ENCODE data around the gene ZIC4.

- no peak for TF ChIP-seq CTCF (IDR thresholded peaks at IDR 0.05 in 2 of 3, conservative IDR thresholded peaks at IDR 0.05 in 1 of 3; ENCODE audit: control insufficient read depth in 2 of 3, extremely low read depth in 1 of 3, insufficient read depth in 1 of 3, low read depth in 3 of 3, low read length in 3 of 3)
- no peak for TF ChIP-seq RBBP5 (conservative IDR thresholded peaks at IDR 0.05)
- no peak for TF ChIP-seq SMC3 (IDR thresholded peaks at IDR 0.05; ENCODE audit: borderline replicate concordance, low read length)
- no peak for TF ChIP-seq GABPA (IDR thresholded peaks at IDR 0.05; ENCODE audit: low read depth)
- TF ChIP-seq KDM1A (IDR thresholded peaks at IDR 0.05; ENCODE audit: borderline replicate concordance): no peak
- no peak for TF ChIP-seq CHD4 (IDR thresholded peaks at IDR 0.05)
- TF ChIP-seq, protein P1, sequence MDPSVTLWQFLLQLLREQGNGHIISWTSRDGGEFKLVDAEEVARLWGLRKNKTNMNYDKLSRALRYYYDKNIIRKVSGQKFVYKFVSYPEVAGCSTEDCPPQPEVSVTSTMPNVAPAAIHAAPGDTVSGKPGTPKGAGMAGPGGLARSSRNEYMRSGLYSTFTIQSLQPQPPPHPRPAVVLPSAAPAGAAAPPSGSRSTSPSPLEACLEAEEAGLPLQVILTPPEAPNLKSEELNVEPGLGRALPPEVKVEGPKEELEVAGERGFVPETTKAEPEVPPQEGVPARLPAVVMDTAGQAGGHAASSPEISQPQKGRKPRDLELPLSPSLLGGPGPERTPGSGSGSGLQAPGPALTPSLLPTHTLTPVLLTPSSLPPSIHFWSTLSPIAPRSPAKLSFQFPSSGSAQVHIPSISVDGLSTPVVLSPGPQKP (IDR thresholded peaks at IDR 0.05; ENCODE audit: low read depth, low read length): no peak
- TF ChIP-seq FOS (IDR thresholded peaks at IDR 0.05; ENCODE audit: borderline replicate concordance, extremely low read depth, insufficient read length): no peak
- TF ChIP-seq POLR2AphosphoS5 (IDR thresholded peaks at IDR 0.05; ENCODE audit: low read length): no peak
- no peak for TF ChIP-seq NR2C2 (IDR thresholded peaks at IDR 0.05; ENCODE audit: borderline replicate concordance, control insufficient read depth, insufficient read length, low read depth)
- no peak for TF ChIP-seq ATF3 (IDR thresholded peaks at IDR 0.05; ENCODE audit: borderline replicate concordance, extremely low read depth, low read depth, low read length)
- no peak for TF ChIP-seq RCOR1 (conservative IDR thresholded peaks at IDR 0.05; ENCODE audit: low read depth, low read length)
- TF ChIP-seq SIX5 (IDR thresholded peaks at IDR 0.05; ENCODE audit: low read depth, low read length, severe bottlenecking): no peak
Measured at GRCh38 chr3:147410116-147410525, 3.8 kb upstream of the ZIC4 start.

Data from GM12878 (cell line).